Kidney epithelial cell (primary cell): ENCODE data around the gene ASCL2. TPM values are rescaled to one million over a fixed set of nuclear protein-coding genes. Genes with fewer than 3 reads are reported as not detected.

Experiments used
- DNase-seq: peaks from one replicate; pipeline ENCODE4 v3.0.0-alpha.2; 2010; ENCODE audit warnings: low read depth
- H3K27me3 ChIP-seq: 2 replicates; pipeline ENCODE4 v1.6.0; 2011; ENCODE audit warnings: low read length; ENCODE audit not compliant: control insufficient read depth, insufficient read depth
- H3K36me3 ChIP-seq: 2 replicates; pipeline ENCODE4 v1.5.1; 2011; ENCODE audit warnings: low read length; ENCODE audit not compliant: control insufficient read depth, insufficient read depth
- H3K4me3 ChIP-seq: 2 replicates; pipeline ENCODE4 v1.5.1; 2011; ENCODE audit warnings: low read depth, mild to moderate bottlenecking, control low read depth, low read length
- CTCF ChIP-seq: IDR thresholded peaks from 2 replicates; pipeline ENCODE4 v1.5.1; 2011; ENCODE audit warnings: mild to moderate bottlenecking, moderate library complexity, low read length, control low read depth, inconsistent platforms; ENCODE audit not compliant: insufficient read depth, poor library complexity, severe bottlenecking
- total RNA-seq: library from RNA; depleted of rRNA; stranded (reverse); fragments of >200 nt; gene quantifications from 2 replicates; pipeline ENCODE4 v1.2.3, GENCODE V29; 2015

ASCL2 gene
- total RNA-seq, 1 donor from 2014 or later = not detected

- TF ChIP-seq CTCF = no peak
- H3K36me3 ChIP-seq = no peaks in the 10 kb centered on the region
- H3K4me3 ChIP-seq = no peak overlapping the region
- no peak for DNase-seq
- peaks cover 52% of the 10 kb centered on the region for H3K27me3 ChIP-seq
These were observed 9.7 kb downstream of the ASCL2 start for GRCh38 chr11:2260491-2261364.

- Histone ChIP-seq H3K4me3 (no peak overlapping the region), H3K36me3 (no peaks in the 10 kb centered on the region), H3K27me3 (peaks cover 50% of the 10 kb centered on the region)
- DNase-seq = no peak
- TF ChIP-seq CTCF = no peak
These were observed 10.4 kb downstream of the ASCL2 start for GRCh38 chr11:2259897-2260451.

GRCh38 chr11:2259466-2259830 lies 10.9 kb downstream of the ASCL2 start:
- peaks cover 47% of the 10 kb centered on the region for H3K27me3 ChIP-seq
- H3K36me3 ChIP-seq = no peaks in the 10 kb centered on the region
- no peak for TF ChIP-seq CTCF
- no peak for DNase-seq
- H3K4me3 ChIP-seq = no peak overlapping the region

- no peaks in the 10 kb centered on the region for H3K36me3 ChIP-seq
- DNase-seq = no peak
- no peak for TF ChIP-seq CTCF
These were observed 11.6 kb downstream of the ASCL2 start for GRCh38 chr11:2258501-2259465.

GRCh38 chr11:2256951-2257700 lies 13.3 kb downstream of the ASCL2 start:
- H3K36me3 ChIP-seq = no peaks in the 10 kb centered on the region
- peaks cover 34% of the 10 kb centered on the region for H3K27me3 ChIP-seq
- H3K4me3 ChIP-seq = no peak overlapping the region
- DNase-seq = no peak
- TF ChIP-seq CTCF = no peak

More at GRCh38 chr11:2258501-2259465, 11.6 kb downstream of the ASCL2 start:
- Histone ChIP-seq H3K4me3 (no peak overlapping the region), H3K27me3 (peaks cover 44% of the 10 kb centered on the region)
